22Rv1 (cell line): ENCODE results near the gene QSER1.

ENCODE experiments used
- H3K27ac ChIP-seq: fragments of 450-650 bp; 2 replicates; pipeline ENCODE4 v1.5.1; 2017
- ZFX ChIP-seq: fragments of 450-650 bp; IDR thresholded peaks from 2 replicates; pipeline ENCODE4 v1.6.1; 2017; ENCODE audit warnings: antibody characterized with exemption, borderline replicate concordance
- TF ChIP-seq, protein P1 (sequence below): fragments of 450-650 bp; IDR thresholded peaks from 2 replicates; pipeline ENCODE4 v1.5.1; 2017; ENCODE audit warnings: mild to moderate bottlenecking

The QSER1 gene

DNA sequence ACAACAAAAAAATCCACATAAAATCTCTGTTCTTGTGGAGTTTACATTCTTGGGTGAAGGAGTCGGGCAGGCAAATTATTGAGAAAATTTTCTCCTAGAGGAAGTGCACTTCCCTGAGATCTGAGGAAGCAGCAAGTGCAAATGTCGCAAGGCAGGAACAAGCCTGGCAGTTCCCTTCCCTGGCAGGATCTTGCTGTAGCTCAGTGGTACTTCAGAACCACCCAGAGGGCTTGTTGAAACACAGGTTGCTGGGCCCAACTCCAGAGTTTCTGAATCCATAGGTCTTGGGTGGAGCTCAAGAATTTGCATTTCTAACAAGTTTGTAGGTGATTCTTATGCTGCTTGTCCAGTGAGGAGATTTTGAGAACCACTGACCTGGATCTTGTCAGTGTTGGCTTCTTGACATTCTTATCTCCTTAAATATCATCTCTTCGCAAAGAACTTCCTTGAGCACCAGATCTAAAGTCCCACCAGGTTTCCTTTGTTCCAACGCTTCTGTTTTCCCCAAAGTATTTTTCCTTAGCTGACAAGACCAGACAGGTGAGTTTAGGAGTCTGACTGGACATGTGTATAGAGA lies 9.6 kb downstream of the QSER1 start:
- no peak overlapping the region for H3K27ac ChIP-seq

DNA sequence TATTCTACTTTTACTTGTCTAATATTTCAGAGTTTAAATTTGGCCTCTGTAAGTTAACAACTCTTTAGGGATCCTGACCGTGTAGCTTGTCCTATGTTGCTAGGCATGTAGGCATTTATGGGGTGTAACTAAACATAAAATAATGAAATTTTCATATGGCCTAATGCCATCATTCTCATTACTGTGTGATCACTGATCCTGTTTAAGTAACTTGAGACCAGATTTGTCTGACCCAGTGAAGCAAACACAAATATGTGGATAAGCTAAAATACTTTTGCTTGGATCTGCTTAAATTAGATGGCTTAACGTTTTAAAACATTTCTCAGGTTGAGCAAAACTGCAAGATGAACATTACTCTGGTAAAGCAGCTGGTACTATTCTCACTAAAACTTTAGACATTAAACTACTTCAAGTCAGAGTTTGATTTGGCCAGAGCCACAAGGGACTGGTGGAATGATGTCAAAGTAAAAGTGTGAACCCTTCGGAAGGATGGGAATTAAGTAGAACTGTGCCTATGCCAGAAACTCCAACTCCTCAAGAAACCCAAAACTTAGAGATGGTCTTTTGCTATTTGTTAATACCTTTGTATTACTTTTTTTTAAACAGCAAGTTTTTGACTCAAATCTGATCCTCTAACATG lies 12.5 kb downstream of the QSER1 start:
- no peak overlapping the region for H3K27ac ChIP-seq
- TF ChIP-seq ZFX = no peak
- TF ChIP-seq, protein P1, sequence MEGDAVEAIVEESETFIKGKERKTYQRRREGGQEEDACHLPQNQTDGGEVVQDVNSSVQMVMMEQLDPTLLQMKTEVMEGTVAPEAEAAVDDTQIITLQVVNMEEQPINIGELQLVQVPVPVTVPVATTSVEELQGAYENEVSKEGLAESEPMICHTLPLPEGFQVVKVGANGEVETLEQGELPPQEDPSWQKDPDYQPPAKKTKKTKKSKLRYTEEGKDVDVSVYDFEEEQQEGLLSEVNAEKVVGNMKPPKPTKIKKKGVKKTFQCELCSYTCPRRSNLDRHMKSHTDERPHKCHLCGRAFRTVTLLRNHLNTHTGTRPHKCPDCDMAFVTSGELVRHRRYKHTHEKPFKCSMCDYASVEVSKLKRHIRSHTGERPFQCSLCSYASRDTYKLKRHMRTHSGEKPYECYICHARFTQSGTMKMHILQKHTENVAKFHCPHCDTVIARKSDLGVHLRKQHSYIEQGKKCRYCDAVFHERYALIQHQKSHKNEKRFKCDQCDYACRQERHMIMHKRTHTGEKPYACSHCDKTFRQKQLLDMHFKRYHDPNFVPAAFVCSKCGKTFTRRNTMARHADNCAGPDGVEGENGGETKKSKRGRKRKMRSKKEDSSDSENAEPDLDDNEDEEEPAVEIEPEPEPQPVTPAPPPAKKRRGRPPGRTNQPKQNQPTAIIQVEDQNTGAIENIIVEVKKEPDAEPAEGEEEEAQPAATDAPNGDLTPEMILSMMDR = no peak

More for the DNA sequence above, 9.6 kb downstream of the QSER1 start:
- TF ChIP-seq, protein P1 = no peak
- no peak for TF ChIP-seq ZFX

DNA sequence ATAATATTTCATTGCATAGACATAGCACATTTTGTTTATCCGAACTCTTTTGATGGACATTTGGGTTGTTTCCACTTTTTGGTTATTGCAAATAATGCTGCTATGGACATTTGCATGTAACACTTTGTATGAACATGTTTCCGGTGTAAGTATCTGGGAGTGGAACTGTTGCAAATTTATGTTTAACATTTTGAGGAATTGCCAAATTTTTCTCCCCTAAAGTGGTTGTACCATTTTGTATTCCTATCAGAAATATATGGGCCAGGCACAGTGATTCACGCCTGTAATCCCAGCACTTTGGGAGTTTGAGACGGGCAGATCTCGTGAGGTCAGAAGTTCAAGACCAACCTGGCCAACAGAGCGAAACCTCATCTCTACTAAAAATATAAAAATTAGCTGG lies 16.0 kb downstream of the QSER1 start:
- H3K27ac ChIP-seq = no peak overlapping the region
- TF ChIP-seq ZFX = no peak
- TF ChIP-seq, protein P1 = no peak

DNA sequence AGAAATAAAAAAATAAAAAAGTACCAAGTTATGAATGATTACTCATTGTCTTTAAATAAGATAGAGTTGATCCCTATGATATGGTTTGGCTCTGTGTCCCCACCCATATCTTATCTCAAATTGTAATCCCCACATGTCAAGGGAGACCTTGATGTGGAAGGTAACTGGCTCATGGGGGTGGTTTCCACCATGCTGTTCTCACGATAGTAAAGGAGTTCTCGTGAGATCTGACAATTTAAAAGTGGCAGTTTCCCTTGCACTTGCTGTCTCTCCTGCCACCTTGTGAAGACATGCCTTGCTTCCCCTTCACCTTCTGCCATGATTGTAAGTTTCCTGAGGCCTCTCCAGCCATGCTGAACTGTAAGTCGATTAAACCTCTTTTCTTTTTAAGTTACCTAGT lies 18.8 kb downstream of the QSER1 start:
- TF ChIP-seq, protein P1 = no peak
- TF ChIP-seq ZFX = no peak
- H3K27ac ChIP-seq = no peak overlapping the region

DNA sequence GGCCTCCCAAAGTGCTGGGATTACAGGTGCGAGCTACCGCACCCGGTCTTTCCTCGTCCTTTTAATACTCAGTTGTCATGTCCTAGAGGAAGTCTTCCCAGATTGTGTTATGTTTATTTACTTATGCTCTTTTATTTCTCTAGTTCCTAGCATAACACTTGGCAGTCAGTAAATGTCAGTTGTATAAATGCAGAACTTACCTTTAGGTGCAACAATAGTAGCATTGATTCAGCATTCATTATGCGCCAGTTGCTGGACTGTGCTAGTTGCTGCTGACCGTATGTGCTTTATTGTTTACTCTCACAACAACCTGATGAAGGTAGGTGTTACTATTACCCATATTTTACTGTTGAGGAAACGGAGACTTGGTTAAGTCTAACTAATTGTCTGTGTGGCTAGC lies 20.8 kb downstream of the QSER1 start:
- TF ChIP-seq, protein P1 = no peak
- TF ChIP-seq ZFX = no peak
- no peak overlapping the region for H3K27ac ChIP-seq

DNA sequence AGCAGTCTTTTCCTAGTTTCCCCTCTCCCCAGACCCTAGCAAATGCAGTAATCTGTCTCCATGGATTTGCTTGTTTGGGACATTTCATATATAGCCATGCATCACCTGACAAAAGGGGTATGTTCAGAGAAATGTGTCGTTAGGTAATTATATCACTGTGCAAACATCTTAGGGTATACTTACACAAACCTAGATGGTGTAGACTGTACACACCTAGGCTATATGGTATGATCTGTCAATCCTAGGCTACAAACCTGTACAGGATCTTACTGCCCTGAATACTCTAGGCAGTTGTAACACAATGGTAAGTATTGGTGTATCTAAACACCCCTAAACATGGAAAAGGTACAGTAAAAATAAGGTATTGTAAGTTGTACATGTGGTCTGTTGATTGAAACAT lies 23.8 kb downstream of the QSER1 start:
- TF ChIP-seq, protein P1 = no peak
- TF ChIP-seq ZFX = no peak
- H3K27ac ChIP-seq = no peak overlapping the region

DNA sequence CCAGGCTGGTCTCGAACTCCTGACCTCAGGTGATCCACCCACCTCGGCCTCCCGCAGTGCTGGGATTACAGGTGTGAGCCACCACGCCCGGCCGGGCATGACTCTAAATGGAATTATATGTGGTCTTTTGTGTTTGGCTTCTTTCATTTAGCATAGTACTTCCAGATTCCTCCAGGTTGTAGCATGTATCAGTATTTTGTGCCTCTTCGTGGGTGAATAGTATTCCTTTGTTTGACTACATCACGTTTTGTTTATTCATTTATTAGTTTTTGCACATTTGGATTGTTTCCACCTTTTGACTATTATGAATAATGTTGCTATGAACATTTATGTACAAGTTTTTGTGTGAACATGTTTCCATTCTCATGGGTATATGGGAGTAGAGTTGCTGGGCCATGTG lies 24.4 kb downstream of the QSER1 start:
- no peak overlapping the region for H3K27ac ChIP-seq
- TF ChIP-seq ZFX = no peak
- TF ChIP-seq, protein P1 = no peak
